B cell (primary cell): Measurements from ENCODE around the gene TFCP2L1. TPM values are rescaled to one million over a fixed set of nuclear protein-coding genes. Genes with fewer than 3 reads are reported as not detected.

ENCODE experiments used
- ATAC-seq: fragments of 200-7000 bp; cut with Tn5 transposase; one replicate; pipeline ENCODE4 v1.10.0; 2021; ENCODE audit warnings: low read depth, mild to moderate bottlenecking, moderate number of reproducible peaks, moderate library complexity
- CTCF ChIA-PET: fragments of 350-600 bp; sonication (Branson Sonifier 250); formaldehyde crosslinking; loops from one replicate; lab custom pipeline; 2021; ENCODE audit warnings: antibody characterized with exemption, inconsistent platforms; lab: Charles Lee
- POLR2A ChIA-PET: fragments of 350-600 bp; sonication (Branson Sonifier 250); formaldehyde crosslinking; loops from one replicate; lab custom pipeline; 2021; ENCODE audit warnings: antibody characterized with exemption; lab: Charles Lee
- DNase-seq: peaks from one replicate; pipeline ENCODE4 v3.0.0; 2013
- H2AFZ ChIP-seq: 2 replicates; pipeline ENCODE4 v1.6.1; 2012; ENCODE audit warnings: mild to moderate bottlenecking, low read depth, low read length; ENCODE audit not compliant: insufficient read depth, poor library complexity, severe bottlenecking
- H3K27ac ChIP-seq, 2 donors: 1 replicate in 1 of 2; 2 replicates in 1 of 2; pipeline ENCODE4 v1.5.1; 2012 to 2013; ENCODE audit warnings: low read length in 2 of 2, mild to moderate bottlenecking in 2 of 2, moderate library complexity in 1 of 2
- H3K27me3 ChIP-seq, 4 experiments: fragments of 200-600 bp in 1 of 4; sonication (generic) in 1 of 4; replicated peaks in 1 of 4; 1 replicate in 2 of 4; 2 replicates in 2 of 4; pipeline versions ENCODE4 v1.6.1 to v1.7.0; 2013 to 2016; ENCODE audit warnings: low read length in 3 of 4, mild to moderate bottlenecking in 2 of 4, mixed read lengths in 1 of 4, moderate library complexity in 1 of 4; ENCODE audit not compliant: insufficient read depth in 4 of 4, control insufficient read depth in 3 of 4; ENCODE audit errors: control extremely low read depth in 1 of 4
- H3K36me3 ChIP-seq, 2 experiments: replicated peaks in 1 of 2; 1 replicate in 1 of 2; 2 replicates in 1 of 2; pipeline versions ENCODE4 v1.6.1 to v1.7.1; 2013; ENCODE audit warnings: low read length in 1 of 2; ENCODE audit not compliant: insufficient read depth in 2 of 2, control insufficient read depth in 1 of 2; ENCODE audit errors: control extremely low read depth in 1 of 2, extremely low read depth in 1 of 2
- H3K4me1 ChIP-seq, 2 donors: fragments of 200-600 bp in 1 of 2; sonication (generic) in 1 of 2; 1 replicate in 1 of 2; 2 replicates in 1 of 2; pipeline versions ENCODE4 v1.5.1 to v1.6.1; 2013 to 2017; ENCODE audit warnings: low read length in 2 of 2; ENCODE audit not compliant: control insufficient read depth in 2 of 2, insufficient read depth in 2 of 2
- H3K4me2 ChIP-seq: replicated peaks from 2 replicates; pipeline ENCODE3; 2012; ENCODE audit warnings: mild to moderate bottlenecking, low read depth, low read length; ENCODE audit not compliant: poor library complexity, severe bottlenecking
- H3K4me3 ChIP-seq, 5 experiments: fragments of 200-600 bp in 1 of 5; sonication (generic) in 1 of 5; 1 replicate in 3 of 5; 2 replicates in 2 of 5; pipeline versions ENCODE4 v1.5.1 to v1.7.0; 2011 to 2016; ENCODE audit warnings: low read length in 4 of 5, mild to moderate bottlenecking in 4 of 5, low read depth in 2 of 5, control low read depth in 1 of 5, moderate library complexity in 1 of 5; ENCODE audit not compliant: insufficient read depth in 1 of 5; ENCODE audit errors: control extremely low read depth in 1 of 5, extremely low read depth in 1 of 5
- H3K79me2 ChIP-seq: fragments of 200-600 bp; sonication (generic); one replicate; pipeline ENCODE4 v1.6.0; 2016; ENCODE audit warnings: low read length; ENCODE audit not compliant: control insufficient read depth, insufficient read depth
- H3K9ac ChIP-seq: fragments of 200-600 bp; sonication (generic); 2 replicates; pipeline ENCODE4 v1.6.1; 2017; ENCODE audit warnings: mild to moderate bottlenecking, low read length, moderate library complexity
- H3K9me3 ChIP-seq, 3 donors: one replicate each; pipeline versions ENCODE4 v1.6.1 to v1.7.1; 2013; ENCODE audit warnings: low read length in 2 of 3; ENCODE audit not compliant: control insufficient read depth in 2 of 3, insufficient read depth in 1 of 3; ENCODE audit errors: control extremely low read depth in 1 of 3
- H4K20me1 ChIP-seq: 2 replicates; pipeline ENCODE4 v1.6.0; 2012; ENCODE audit warnings: mild to moderate bottlenecking, low read length; ENCODE audit not compliant: insufficient read depth, control insufficient read depth, poor library complexity, severe bottlenecking
- H3K27ac Mint-ChIP-seq: one replicate; pipeline ENCODE4 v1.8.0; 2021; ENCODE audit warnings: mixed read lengths
- H3K27me3 Mint-ChIP-seq: one replicate; pipeline ENCODE4 v1.8.0; 2021; ENCODE audit warnings: mixed read lengths
- H3K4me1 Mint-ChIP-seq: one replicate; pipeline ENCODE4 v1.8.0; 2021; ENCODE audit warnings: mixed read lengths
- H3K4me3 Mint-ChIP-seq: one replicate; pipeline ENCODE4 v1.8.0; 2021; ENCODE audit warnings: mixed read lengths
- H3K9me3 Mint-ChIP-seq: one replicate; pipeline ENCODE4 v1.8.0; 2022; ENCODE audit warnings: mixed read lengths; ENCODE audit not compliant: insufficient read depth
- CTCF ChIP-seq: fragments of 200-600 bp; IDR thresholded peaks from one replicate; pipeline ENCODE4 v1.8.0; 2022; ENCODE audit warnings: antibody characterized with exemption, mild to moderate bottlenecking
- EZH2 ChIP-seq: IDR thresholded peaks from 2 replicates; pipeline ENCODE4 v1.6.1; 2012; ENCODE audit warnings: borderline replicate concordance, low read depth, mild to moderate bottlenecking, moderate library complexity, low read length; ENCODE audit not compliant: insufficient read depth, poor library complexity, severe bottlenecking
- WGBS: methylation state at CpG from one replicate; pipeline ENCODE4 v1.1.5; 2013; ENCODE audit warnings: missing lambda C conversion rate; ENCODE audit not compliant: insufficient coverage; 5-methylcytosine and 5-hydroxymethylcytosine counted together
- intact Hi-C: fragments of 100-400 bp; cut with micrococcal nuclease; formaldehyde crosslinking; loops from one replicate; pipeline ENCODE4 v1.10.0; 2022
- polyA plus RNA-seq: library from polyadenylated mRNA; depleted of rRNA; stranded (reverse); fragments of >200 nt; gene quantifications from 2 replicates; pipeline ENCODE4 v1.2.3, GENCODE V29; 2012
- total RNA-seq, 2 donors: library from RNA; stranded (reverse); fragments of 120-200 nt in 1 of 2; gene quantifications; 1 replicate in 1 of 2; 2 replicates in 1 of 2; pipeline versions ENCODE4 v1.2.3 to v1.2.4, GENCODE V29; 2013 to 2022

Gene TFCP2L1
- total and polyA plus RNA-seq, 2 donors (not counting 1 experiment from before 2014, with no cell fraction given), result 0.03 TPM; not detected in 1

GRCh38 chr2:121247971-121248370 lies 37.0 kb downstream of the TFCP2L1 start:
- Histone ChIP-seq H3K4me3 (no peak overlapping the region), H3K79me2 (no peaks in the 10 kb centered on the region), H3K9me3 (peaks cover 0 to 3% (median 0%) of the 10 kb centered on the region in 3 donors), H3K4me1 (no peaks in the 10 kb centered on the region), H3K27me3 (no peaks in the 10 kb centered on the region), H3K9ac (no peak overlapping the region), H4K20me1 (no peaks in the 10 kb centered on the region), H2AFZ (no peak overlapping the region), H3K27ac (no peak overlapping the region), H3K36me3 (no peaks in the 10 kb centered on the region), H3K4me2 (no peak overlapping the region)
- 92% methylated on average over 5 of the region's 5 CpGs for WGBS
- ChIA-PET POLR2A (no interaction called here), CTCF (no interaction called here)
- no peaks in the 10 kb centered on the region for H3K4me1 Mint-ChIP-seq
- DNase-seq (no peak), ATAC-seq (no peak)
- no peak overlapping the region for H3K4me3 Mint-ChIP-seq
- H3K9me3 Mint-ChIP-seq, result no peaks in the 10 kb centered on the region
- TF ChIP-seq EZH2, result no peak
- no peak for TF ChIP-seq CTCF
- intact Hi-C loops, result no loop called here
- no peak overlapping the region for H3K27ac Mint-ChIP-seq
- peaks cover 4% of the 10 kb centered on the region for H3K27me3 Mint-ChIP-seq

GRCh38 chr2:121247534-121247933 lies 37.5 kb downstream of the TFCP2L1 start:
- H3K9ac ChIP-seq, result no peak overlapping the region
- no peak overlapping the region for H3K27ac Mint-ChIP-seq
- no peaks in the 10 kb centered on the region for H3K9me3 Mint-ChIP-seq
- no peak for ATAC-seq
- no peak overlapping the region for H3K4me3 ChIP-seq
- no peaks in the 10 kb centered on the region for H3K4me1 ChIP-seq
- POLR2A ChIA-PET, result no interaction called here
- H3K27ac ChIP-seq, result no peak overlapping the region
- H3K27me3 Mint-ChIP-seq, result peaks cover 4% of the 10 kb centered on the region
- no peak for TF ChIP-seq CTCF
- no peak for TF ChIP-seq EZH2
- no peak overlapping the region for H3K4me2 ChIP-seq
- WGBS, result no CpG with 5 or more reads among the region's 4 CpGs
- H3K36me3 ChIP-seq, result no peaks in the 10 kb centered on the region
- CTCF ChIA-PET, result no interaction called here
- no peaks in the 10 kb centered on the region for H3K79me2 ChIP-seq
- H4K20me1 ChIP-seq, result no peaks in the 10 kb centered on the region
- H3K27me3 ChIP-seq, result no peaks in the 10 kb centered on the region
- H3K4me1 Mint-ChIP-seq, result no peaks in the 10 kb centered on the region
- no peak overlapping the region for H3K4me3 Mint-ChIP-seq
- no peak overlapping the region for H2AFZ ChIP-seq
- DNase-seq, result no peak
- H3K9me3 ChIP-seq, result no peaks in the 10 kb centered on the region
- intact Hi-C loops, result no loop called here
